ENCODE data around the gene EPRS1.

DNA sequence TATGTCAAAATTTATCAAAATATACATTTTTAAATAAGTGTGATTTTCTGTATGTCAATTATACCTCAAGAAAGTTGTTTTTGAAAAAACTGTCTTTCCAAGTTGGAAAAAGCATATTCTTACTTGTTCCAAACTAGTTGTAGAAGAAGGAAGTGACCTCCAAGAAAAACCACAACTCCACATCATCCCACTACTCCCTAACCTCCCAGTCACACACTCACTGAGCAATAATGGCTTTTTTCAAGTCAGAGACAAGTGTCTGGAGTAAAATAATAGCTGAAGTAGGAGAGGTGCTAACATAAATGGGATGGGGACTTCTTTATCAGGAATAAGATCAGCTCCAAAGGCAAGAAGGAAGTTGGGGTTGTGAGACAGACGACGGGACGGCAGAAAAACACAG, 13.4 kb downstream of the EPRS1 start:
- no peak for TF ChIP-seq GATA2 (IDR thresholded peaks at IDR 0.05; ENCODE audit: low read depth, low read length)
- no peak for TF ChIP-seq GATA3 (IDR thresholded peaks at IDR 0.05; ENCODE audit: low read depth, low read length)
